Measurements from ENCODE around the gene CPN2. TPM values are rescaled to one million over a fixed set of nuclear protein-coding genes. Genes with fewer than 3 reads are reported as not detected.
A peak's percentile ranks its signal among the peaks of the same experiment; 100 is the strongest.

The CPN2 gene
- total RNA-seq, 4 donors from 2014 or later: not detected

DNA sequence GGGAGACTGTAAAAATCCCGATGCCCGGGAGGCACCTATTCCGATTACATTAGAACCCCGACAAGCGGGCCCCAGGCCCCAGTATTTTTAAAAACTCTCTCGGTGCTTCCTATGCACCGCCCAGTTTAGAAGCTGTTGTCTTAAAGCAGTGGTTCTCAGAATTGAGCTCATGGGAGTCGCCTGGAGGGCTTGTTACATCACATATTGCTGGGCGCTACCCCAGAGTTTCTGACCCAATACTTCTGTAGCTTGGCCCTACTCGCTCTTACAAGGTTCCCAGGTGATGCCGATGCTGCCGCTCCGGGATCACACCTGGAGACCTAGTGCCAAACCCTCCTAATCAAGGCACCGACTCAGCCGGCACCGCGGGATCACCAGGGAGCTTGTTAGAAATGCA lies 35.2 kb downstream of the CPN2 start:
- Histone ChIP-seq H3K36me3 (no peaks in the 10 kb centered on the region), H3K9me3 (peaks cover 0 to 7% (median 0%) of the 10 kb centered on the region in 4 donors), H3K4me1 (peaks cover 0 to 16% (median 0%) of the 10 kb centered on the region in 4 donors), H3K27ac (no peak overlapping the region), H3K27me3 (no peaks in the 10 kb centered on the region), H3K4me3 (peak overlapping the region in 2 of 4 donors; percentile 56 to 63)
- DNase-seq: no peak
- TF ChIP-seq, protein P1, sequence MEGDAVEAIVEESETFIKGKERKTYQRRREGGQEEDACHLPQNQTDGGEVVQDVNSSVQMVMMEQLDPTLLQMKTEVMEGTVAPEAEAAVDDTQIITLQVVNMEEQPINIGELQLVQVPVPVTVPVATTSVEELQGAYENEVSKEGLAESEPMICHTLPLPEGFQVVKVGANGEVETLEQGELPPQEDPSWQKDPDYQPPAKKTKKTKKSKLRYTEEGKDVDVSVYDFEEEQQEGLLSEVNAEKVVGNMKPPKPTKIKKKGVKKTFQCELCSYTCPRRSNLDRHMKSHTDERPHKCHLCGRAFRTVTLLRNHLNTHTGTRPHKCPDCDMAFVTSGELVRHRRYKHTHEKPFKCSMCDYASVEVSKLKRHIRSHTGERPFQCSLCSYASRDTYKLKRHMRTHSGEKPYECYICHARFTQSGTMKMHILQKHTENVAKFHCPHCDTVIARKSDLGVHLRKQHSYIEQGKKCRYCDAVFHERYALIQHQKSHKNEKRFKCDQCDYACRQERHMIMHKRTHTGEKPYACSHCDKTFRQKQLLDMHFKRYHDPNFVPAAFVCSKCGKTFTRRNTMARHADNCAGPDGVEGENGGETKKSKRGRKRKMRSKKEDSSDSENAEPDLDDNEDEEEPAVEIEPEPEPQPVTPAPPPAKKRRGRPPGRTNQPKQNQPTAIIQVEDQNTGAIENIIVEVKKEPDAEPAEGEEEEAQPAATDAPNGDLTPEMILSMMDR (IDR thresholded peaks at IDR 0.05): no peak
- TF ChIP-seq POLR2A (IDR thresholded peaks at IDR 0.05): no peak

DNA sequence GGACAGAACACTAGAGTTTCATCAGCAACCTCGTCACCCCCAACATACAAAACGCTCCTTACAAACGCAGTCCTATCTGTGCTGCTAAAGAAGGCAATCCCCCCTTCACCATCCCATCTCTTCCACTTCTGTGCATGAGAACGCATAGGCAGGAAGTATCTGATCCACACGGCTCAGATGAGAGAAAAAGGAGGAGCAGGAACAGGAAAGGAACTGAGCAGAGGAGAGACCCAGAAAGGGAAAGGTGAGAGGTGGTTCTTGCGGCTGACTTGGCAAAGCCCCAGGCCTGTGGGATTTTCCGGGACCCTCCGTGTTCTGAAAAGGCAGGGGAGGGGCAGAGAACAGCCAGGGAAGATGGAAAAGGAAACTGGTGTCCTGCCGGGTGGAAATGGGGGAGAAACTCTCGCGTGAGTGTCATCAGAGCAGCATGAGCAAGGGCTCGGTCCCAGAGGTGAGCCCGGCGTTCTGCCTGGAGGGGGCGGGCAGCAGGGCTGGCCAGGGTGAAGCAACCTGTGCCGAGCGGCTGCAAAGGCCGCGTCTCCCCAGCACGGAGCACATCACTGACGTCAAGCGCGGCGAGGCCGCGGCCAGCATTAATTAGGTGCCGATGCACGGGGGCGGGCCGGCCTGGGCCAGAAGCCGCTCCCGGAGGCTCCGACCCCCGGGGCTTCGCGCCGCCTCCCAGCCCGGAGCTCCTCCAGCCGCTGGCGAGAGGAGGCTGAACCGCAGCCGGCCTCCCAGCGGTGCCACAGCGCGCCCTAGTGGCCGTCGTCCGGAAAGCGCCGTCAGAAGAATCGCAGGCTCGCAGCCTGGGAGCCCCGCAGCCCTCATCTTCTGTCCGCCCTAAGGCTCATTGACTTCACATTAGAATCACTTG lies 35.8 kb downstream of the CPN2 start:
- Histone ChIP-seq H3K9me3 (peaks cover 0 to 7% (median 0%) of the 10 kb centered on the region in 4 donors), H3K36me3 (no peaks in the 10 kb centered on the region), H3K27me3 (no peaks in the 10 kb centered on the region), H3K4me1 (peaks cover 0 to 16% (median 0%) of the 10 kb centered on the region in 4 donors), H3K27ac (peak overlapping the region in 2 of 4 donors; percentile 52 to 60), H3K4me3 (peak overlapping the region; percentile 31 to 63 (median 52))
- peak; percentile 68 to 90 (median 90) for DNase-seq
- TF ChIP-seq, protein P1 (IDR thresholded peaks at IDR 0.05): peak; percentile 73 to 97 (median 94)
- no peak for TF ChIP-seq POLR2A (IDR thresholded peaks at IDR 0.05)

DNA sequence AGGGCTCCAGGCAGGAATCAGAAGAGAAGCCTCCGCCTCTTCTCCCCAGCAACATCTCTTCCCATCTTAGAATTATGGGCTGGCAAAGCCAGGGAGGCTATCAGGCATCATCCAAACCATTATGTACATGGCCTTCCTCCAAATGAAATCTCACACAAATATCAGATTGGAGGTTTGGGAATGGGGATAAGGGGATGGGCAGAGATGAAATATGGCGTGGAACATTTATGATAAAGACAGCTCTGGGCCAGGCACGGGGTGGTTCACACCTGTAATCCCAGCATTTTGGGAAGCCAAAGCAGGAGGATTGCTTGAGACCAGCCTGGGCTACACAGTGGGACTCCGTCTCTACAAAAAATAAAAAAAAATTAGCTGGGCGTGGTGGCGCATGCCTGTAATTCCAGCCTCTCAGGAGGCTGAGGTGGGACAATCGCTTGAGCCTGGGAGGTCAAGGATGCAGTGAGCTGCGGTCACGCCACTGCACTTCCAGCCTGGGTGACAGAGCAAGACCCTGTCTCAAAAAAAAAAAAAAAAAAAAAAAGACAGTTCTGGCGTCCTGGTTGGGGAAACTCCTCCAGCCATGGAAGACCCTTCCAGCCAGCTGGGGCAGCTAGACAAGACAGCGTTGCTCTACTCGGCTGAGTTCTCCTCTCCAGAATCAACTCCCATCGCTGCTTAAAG lies 36.6 kb downstream of the CPN2 start:
- H3K4me1 ChIP-seq: peaks cover 0 to 16% (median 0%) of the 10 kb centered on the region in 4 donors
- H3K4me3 ChIP-seq: no peak overlapping the region
- H3K9me3 ChIP-seq: peaks cover 0 to 7% (median 0%) of the 10 kb centered on the region in 4 donors
- no peaks in the 10 kb centered on the region for H3K36me3 ChIP-seq
- no peak for DNase-seq
- no peaks in the 10 kb centered on the region for H3K27me3 ChIP-seq
- TF ChIP-seq, protein P1 (IDR thresholded peaks at IDR 0.05): no peak
- TF ChIP-seq POLR2A (IDR thresholded peaks at IDR 0.05): no peak
- H3K27ac ChIP-seq: peak overlapping the region in 1 of 4 donors; percentile 60

DNA sequence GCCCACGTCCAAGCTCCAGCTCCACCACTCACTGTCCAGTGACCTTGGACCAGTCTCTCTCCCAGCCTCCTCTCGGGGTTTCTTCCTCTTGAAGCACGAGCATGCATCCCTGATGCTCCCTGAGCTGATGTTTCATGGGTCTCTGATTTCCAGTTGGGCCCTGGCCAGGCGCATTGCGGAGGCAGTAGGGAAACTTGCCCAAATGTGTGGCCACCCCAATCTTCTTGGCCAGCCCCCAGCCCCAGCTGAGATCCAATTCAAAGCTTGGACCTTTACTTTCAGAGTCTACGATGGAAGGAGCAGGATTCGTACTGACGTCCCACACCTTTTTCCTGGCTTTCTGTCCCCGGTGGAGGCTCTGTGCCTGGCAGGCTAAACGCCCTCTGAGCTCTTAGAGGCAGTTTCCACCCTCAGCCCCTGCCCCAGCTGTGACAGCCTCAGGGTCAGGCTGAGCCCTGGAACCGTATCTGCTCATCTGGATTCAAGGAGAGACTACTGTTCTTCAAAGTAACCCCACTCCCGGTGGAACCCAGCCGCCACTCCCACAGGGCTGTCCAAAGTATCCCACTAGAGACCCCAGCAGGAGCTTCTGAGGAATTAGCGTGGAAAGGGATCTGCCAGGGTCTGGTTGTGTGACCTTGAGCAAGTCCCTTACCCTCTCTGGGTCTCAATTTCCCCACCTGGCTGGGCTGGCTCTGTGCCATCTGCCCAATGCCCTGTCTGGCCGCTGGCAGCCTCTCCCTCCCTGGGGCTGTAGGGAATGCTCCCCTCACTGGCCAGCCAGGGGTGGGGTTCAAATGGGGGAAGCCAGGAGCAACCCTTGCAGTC lies 37.4 kb downstream of the CPN2 start:
- Histone ChIP-seq H3K4me3 (no peak overlapping the region), H3K27ac (peak overlapping the region in 1 of 4 donors; percentile 36), H3K4me1 (peaks cover 0 to 16% (median 0%) of the 10 kb centered on the region in 4 donors), H3K9me3 (peaks cover 0 to 6% (median 0%) of the 10 kb centered on the region in 4 donors), H3K36me3 (no peaks in the 10 kb centered on the region), H3K27me3 (no peaks in the 10 kb centered on the region)
- no peak for TF ChIP-seq POLR2A (IDR thresholded peaks at IDR 0.05)
- TF ChIP-seq, protein P1 (IDR thresholded peaks at IDR 0.05): no peak
- DNase-seq: peak in 1 of 3 donors; percentile 50

DNA sequence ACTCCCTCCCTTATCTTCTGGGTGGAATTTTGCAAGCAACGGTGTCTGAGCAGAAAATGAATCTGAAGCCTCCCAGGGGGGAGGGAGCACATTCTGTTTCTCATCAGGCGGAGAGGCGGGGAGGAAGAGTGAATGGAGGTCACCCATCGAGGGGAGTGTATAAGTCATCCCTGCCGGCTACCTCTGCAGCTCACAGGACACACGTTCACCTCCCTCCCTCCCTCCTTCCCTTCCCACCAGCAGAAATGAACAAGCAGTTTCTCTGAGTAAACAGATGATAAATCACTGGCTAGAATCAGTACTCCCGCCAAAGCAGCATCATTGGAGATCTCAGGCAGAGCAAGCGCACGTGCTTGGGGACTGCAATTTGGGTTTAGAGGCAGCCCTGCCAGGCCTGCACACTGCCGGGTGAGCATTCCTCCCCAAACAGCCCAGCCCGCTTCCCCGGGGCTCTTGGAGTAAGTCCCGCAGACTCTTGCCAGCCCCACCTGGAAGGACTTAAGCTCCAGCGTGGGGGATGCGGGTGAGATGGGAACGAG lies 38.3 kb downstream of the CPN2 start:
- no peak for DNase-seq
- H3K27ac ChIP-seq: peak overlapping the region in 3 of 4 donors; percentile 12 to 49 (median 36)
- H3K4me1 ChIP-seq: peaks cover 0 to 16% (median 0%) of the 10 kb centered on the region in 4 donors
- TF ChIP-seq POLR2A (IDR thresholded peaks at IDR 0.05): no peak
- TF ChIP-seq, protein P1 (IDR thresholded peaks at IDR 0.05): no peak
- no peaks in the 10 kb centered on the region for H3K9me3 ChIP-seq
- no peaks in the 10 kb centered on the region for H3K27me3 ChIP-seq
- H3K36me3 ChIP-seq: no peaks in the 10 kb centered on the region
- no peak overlapping the region for H3K4me3 ChIP-seq
